Neural cell (in vitro differentiated cells): ENCODE results near the gene ITGA3. TPM values are rescaled to one million over a fixed set of nuclear protein-coding genes. Genes with fewer than 3 reads are reported as not detected.

Experiments
- H2AFZ ChIP-seq: fragments of 200-600, 300-800 bp; sonication (generic), shearing (Covaris generic); 2 replicates; pipeline ENCODE4 v1.6.0; 2014; ENCODE audit warnings: low read depth, mild to moderate bottlenecking, antibody characterized with exemption, low read length, moderate library complexity
- H3F3A ChIP-seq: fragments of 200-600 bp; shearing (Covaris generic); 2 replicates; pipeline ENCODE4 v1.6.1; 2016; ENCODE audit warnings: mild to moderate bottlenecking, moderate library complexity, mixed read lengths, antibody characterized with exemption, low read length; ENCODE audit not compliant: insufficient read depth, poor library complexity, severe bottlenecking
- H3K27ac ChIP-seq: fragments of 200-600, 300-800 bp; sonication (generic), shearing (Covaris generic); 2 replicates; pipeline ENCODE4 v1.5.1; 2014; ENCODE audit warnings: mild to moderate bottlenecking, low read length, moderate library complexity
- H3K27me3 ChIP-seq: fragments of 300-800, 200-600 bp; sonication (generic), shearing (Covaris generic); 2 replicates; pipeline ENCODE4 v1.6.0; 2014; ENCODE audit warnings: mild to moderate bottlenecking, low read depth, low read length, moderate library complexity; ENCODE audit not compliant: insufficient read depth
- H3K36me3 ChIP-seq: fragments of 300-800, 200-600 bp; sonication (generic), shearing (Covaris generic); 2 replicates; pipeline ENCODE4 v1.5.1; 2014; ENCODE audit warnings: mild to moderate bottlenecking, antibody characterized with exemption, low read length, moderate library complexity; ENCODE audit not compliant: insufficient read depth
- H3K4me2 ChIP-seq: fragments of 300-800, 200-600 bp; sonication (generic), shearing (Covaris generic); 2 replicates; pipeline ENCODE4 v1.6.0; 2014; ENCODE audit warnings: mild to moderate bottlenecking, low read length
- H3K4me3 ChIP-seq: fragments of 300-800, 200-600 bp; sonication (generic), shearing (Covaris generic); 2 replicates; pipeline ENCODE4 v1.5.1; 2014; ENCODE audit warnings: mild to moderate bottlenecking, low read length, moderate library complexity
- H3K79me2 ChIP-seq: fragments of 200-600 bp; shearing (Covaris generic); replicated peaks from 2 replicates; pipeline ENCODE4 v1.6.0; 2014; ENCODE audit warnings: mild to moderate bottlenecking, low read length, moderate library complexity; ENCODE audit not compliant: insufficient read depth
- H3K9ac ChIP-seq: fragments of 300-800, 200-600 bp; sonication (generic), shearing (Covaris generic); 2 replicates; pipeline ENCODE4 v1.6.1; 2016; ENCODE audit warnings: mild to moderate bottlenecking, low read length, mixed read lengths
- H3K9me2 ChIP-seq: fragments of 200-600 bp; shearing (Covaris generic); 2 replicates; pipeline ENCODE4 v1.6.1; 2016; ENCODE audit warnings: mild to moderate bottlenecking, low read length, mixed read lengths; ENCODE audit not compliant: insufficient read depth
- H3K9me3 ChIP-seq: fragments of 200-600, 300-800 bp; sonication (generic), shearing (Covaris generic); 2 replicates; pipeline ENCODE4 v1.6.1; 2016; ENCODE audit warnings: mild to moderate bottlenecking, mixed run types, low read length, moderate library complexity, mixed read lengths
- H4K20me1 ChIP-seq: fragments of 200-600 bp; shearing (Covaris generic); 2 replicates; pipeline ENCODE4 v1.6.1; 2016; ENCODE audit warnings: mild to moderate bottlenecking, mixed run types; ENCODE audit not compliant: insufficient read depth
- CTCF ChIP-seq: fragments of 450-650 bp; IDR thresholded peaks from 2 replicates; pipeline ENCODE4 v1.5.1; 2014; ENCODE audit warnings: antibody characterized with exemption, mild to moderate bottlenecking, moderate library complexity; ENCODE audit not compliant: poor library complexity, severe bottlenecking
- EP300 ChIP-seq: fragments of 450-650 bp; conservative IDR thresholded peaks from 2 replicates; pipeline ENCODE4 v1.6.1; 2014; ENCODE audit warnings: antibody characterized with exemption, mild to moderate bottlenecking, moderate library complexity; ENCODE audit not compliant: poor library complexity, severe bottlenecking
- EZH2 ChIP-seq: fragments of 200-600, 300-800 bp; shearing (Covaris generic), sonication (generic); IDR thresholded peaks from 2 replicates; pipeline ENCODE4 v1.6.1; 2014; ENCODE audit warnings: antibody characterized with exemption, low read length, borderline replicate concordance, mild to moderate bottlenecking; ENCODE audit not compliant: insufficient read depth, poor library complexity, severe bottlenecking
- MXI1 ChIP-seq: fragments of 450-650 bp; conservative IDR thresholded peaks from 2 replicates; pipeline ENCODE4 v1.6.1; 2014; ENCODE audit warnings: antibody characterized with exemption, mild to moderate bottlenecking; ENCODE audit not compliant: poor library complexity, severe bottlenecking
- POLR2AphosphoS5 ChIP-seq: IDR thresholded peaks from 2 replicates; pipeline ENCODE4 v1.6.1; 2012
- RAD21 ChIP-seq: fragments of 450-650 bp; conservative IDR thresholded peaks from 2 replicates; pipeline ENCODE4 v1.6.1; 2014; ENCODE audit warnings: antibody characterized with exemption, mild to moderate bottlenecking, moderate library complexity
- REST ChIP-seq: IDR thresholded peaks from 2 replicates; pipeline ENCODE4 v1.6.1; 2012; ENCODE audit warnings: borderline replicate concordance
- SMC3 ChIP-seq: fragments of 450-650 bp; conservative IDR thresholded peaks from 2 replicates; pipeline ENCODE4 v1.6.1; 2014; ENCODE audit warnings: antibody characterized with exemption, mild to moderate bottlenecking, moderate library complexity; ENCODE audit not compliant: poor library complexity
- TAF1 ChIP-seq: IDR thresholded peaks from 2 replicates; pipeline ENCODE4 v1.6.1; 2012; ENCODE audit warnings: low read depth
- polyA plus RNA-seq: library from polyadenylated mRNA; depleted of rRNA; stranded (reverse); fragments of >200 nt; gene quantifications from 2 replicates; pipeline ENCODE4 v1.2.3, GENCODE V29; 2014

Gene ITGA3
- polyA plus RNA-seq, 1 donor from 2014 or later, result 33.0 TPM

GRCh38 chr17:50115756-50116155 is 59.8 kb downstream of the ITGA3 start:
- Histone ChIP-seq H2AFZ (no peak overlapping the region), H3K27me3 (no peaks in the 10 kb centered on the region), H3K36me3 (no peaks in the 10 kb centered on the region), H3K9me3 (no peaks in the 10 kb centered on the region), H3K4me2 (no peak overlapping the region), H3K4me3 (no peak overlapping the region), H3F3A (no peaks in the 10 kb centered on the region), H4K20me1 (no peaks in the 10 kb centered on the region), H3K27ac (no peak overlapping the region), H3K79me2 (no peaks in the 10 kb centered on the region), H3K9me2 (no peaks in the 10 kb centered on the region), H3K9ac (no peak overlapping the region)
- no peak for TF ChIP-seq POLR2AphosphoS5
- TF ChIP-seq SMC3, result no peak
- no peak for TF ChIP-seq RAD21
- TF ChIP-seq EP300, result no peak
- TF ChIP-seq TAF1, result no peak

GRCh38 chr17:50117202-50118051 is 61.5 kb downstream of the ITGA3 start:
- TF ChIP-seq EP300 (no peak), RAD21 (peak; percentile 33), CTCF (peak; percentile 68), SMC3 (peak; percentile 50)
- Histone ChIP-seq H3K9me3 (no peaks in the 10 kb centered on the region), H2AFZ (no peak overlapping the region), H3K9ac (no peak overlapping the region), H3K9me2 (no peaks in the 10 kb centered on the region), H3K36me3 (peaks cover 4% of the 10 kb centered on the region), H3K27me3 (no peaks in the 10 kb centered on the region), H4K20me1 (no peaks in the 10 kb centered on the region), H3F3A (no peaks in the 10 kb centered on the region), H3K4me2 (no peak overlapping the region), H3K27ac (no peak overlapping the region), H3K4me3 (no peak overlapping the region), H3K79me2 (no peaks in the 10 kb centered on the region)

- Histone ChIP-seq H3K4me3 (no peak overlapping the region), H3K4me2 (no peak overlapping the region), H2AFZ (no peak overlapping the region), H3K27ac (no peak overlapping the region), H3K9me2 (no peaks in the 10 kb centered on the region), H4K20me1 (no peaks in the 10 kb centered on the region), H3K9me3 (no peaks in the 10 kb centered on the region), H3K9ac (no peak overlapping the region), H3K27me3 (no peaks in the 10 kb centered on the region), H3K79me2 (no peaks in the 10 kb centered on the region), H3F3A (no peaks in the 10 kb centered on the region), H3K36me3 (peaks cover 4% of the 10 kb centered on the region)
- TF ChIP-seq MXI1 (no peak), SMC3 (no peak), RAD21 (no peak), CTCF (no peak), EP300 (no peak), REST (no peak), EZH2 (no peak)
Measured at GRCh38 chr17:50118076-50118827, 62.3 kb downstream of the ITGA3 start.
